NCI-H1436 (cell line): ENCODE measurements around the gene EML2.

Experiments used
- DNase-seq: peaks from one replicate; lab custom pipeline; 2025; lab: John Stamatoyannopoulos, UW

EML2 gene

GRCh38 chr19:45587873-45588272, 51.3 kb downstream of the EML2 start:
- DNase-seq: no peak

GRCh38 chr19:45585158-45585577, 54.0 kb downstream of the EML2 start:
- DNase-seq: no peak

GRCh38 chr19:45584332-45585157, 54.7 kb downstream of the EML2 start, which contains the start of gene OPA3:
OPA3 (minus strand) TSS chr19:45584802; CDS start chr19:45584764, 38 bp downstream.
- peak; percentile 100 for DNase-seq

- DNase-seq: no peak
Observed at GRCh38 chr19:45581576-45581975, 57.6 kb downstream of the EML2 start.

- DNase-seq: no peak
Observed at GRCh38 chr19:45578861-45579260, 60.3 kb downstream of the EML2 start.

GRCh38 chr19:45577111-45577905, 61.9 kb downstream of the EML2 start:
- no peak for DNase-seq

- no peak for DNase-seq
Observed at GRCh38 chr19:45576682-45577081, 62.5 kb downstream of the EML2 start.

- DNase-seq: no peak
Observed at GRCh38 chr19:45575216-45575615, 64.0 kb downstream of the EML2 start.

- no peak for DNase-seq
Observed at GRCh38 chr19:45574526-45574925, 64.7 kb downstream of the EML2 start.

- no peak for DNase-seq
Observed at GRCh38 chr19:45571457-45572220, 67.6 kb downstream of the EML2 start.

GRCh38 chr19:45569619-45570421, 69.4 kb downstream of the EML2 start:
- DNase-seq: no peak

- no peak for DNase-seq
Observed at GRCh38 chr19:45568732-45569131, 70.5 kb downstream of the EML2 start.

GRCh38 chr19:45567609-45568008, 71.6 kb downstream of the EML2 start:
- DNase-seq: no peak

- no peak for DNase-seq
Observed at GRCh38 chr19:45564131-45564780, 74.9 kb downstream of the EML2 start.

GRCh38 chr19:45560686-45561085, 78.5 kb downstream of the EML2 start:
- no peak for DNase-seq

GRCh38 chr19:45560038-45560437, 79.2 kb downstream of the EML2 start:
- no peak for DNase-seq
